K562 treated with DMSO at 1 percent for 12 hours (cell line): Measurements from ENCODE around the gene XRCC1. TPM values are rescaled to one million over a fixed set of nuclear protein-coding genes. Genes with fewer than 3 reads are reported as not detected.

Experiments
- total RNA-seq: library from RNA; unstranded; fragments of 300-600 nt; gene quantifications from 2 replicates; pipeline ENCODE4 v1.2.3, GENCODE V29; 2022; ENCODE audit not compliant: insufficient read depth

Gene XRCC1, protein sequence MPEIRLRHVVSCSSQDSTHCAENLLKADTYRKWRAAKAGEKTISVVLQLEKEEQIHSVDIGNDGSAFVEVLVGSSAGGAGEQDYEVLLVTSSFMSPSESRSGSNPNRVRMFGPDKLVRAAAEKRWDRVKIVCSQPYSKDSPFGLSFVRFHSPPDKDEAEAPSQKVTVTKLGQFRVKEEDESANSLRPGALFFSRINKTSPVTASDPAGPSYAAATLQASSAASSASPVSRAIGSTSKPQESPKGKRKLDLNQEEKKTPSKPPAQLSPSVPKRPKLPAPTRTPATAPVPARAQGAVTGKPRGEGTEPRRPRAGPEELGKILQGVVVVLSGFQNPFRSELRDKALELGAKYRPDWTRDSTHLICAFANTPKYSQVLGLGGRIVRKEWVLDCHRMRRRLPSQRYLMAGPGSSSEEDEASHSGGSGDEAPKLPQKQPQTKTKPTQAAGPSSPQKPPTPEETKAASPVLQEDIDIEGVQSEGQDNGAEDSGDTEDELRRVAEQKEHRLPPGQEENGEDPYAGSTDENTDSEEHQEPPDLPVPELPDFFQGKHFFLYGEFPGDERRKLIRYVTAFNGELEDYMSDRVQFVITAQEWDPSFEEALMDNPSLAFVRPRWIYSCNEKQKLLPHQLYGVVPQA
- total RNA-seq: 33.6 and 58.9 TPM in 2 replicates

DNA sequence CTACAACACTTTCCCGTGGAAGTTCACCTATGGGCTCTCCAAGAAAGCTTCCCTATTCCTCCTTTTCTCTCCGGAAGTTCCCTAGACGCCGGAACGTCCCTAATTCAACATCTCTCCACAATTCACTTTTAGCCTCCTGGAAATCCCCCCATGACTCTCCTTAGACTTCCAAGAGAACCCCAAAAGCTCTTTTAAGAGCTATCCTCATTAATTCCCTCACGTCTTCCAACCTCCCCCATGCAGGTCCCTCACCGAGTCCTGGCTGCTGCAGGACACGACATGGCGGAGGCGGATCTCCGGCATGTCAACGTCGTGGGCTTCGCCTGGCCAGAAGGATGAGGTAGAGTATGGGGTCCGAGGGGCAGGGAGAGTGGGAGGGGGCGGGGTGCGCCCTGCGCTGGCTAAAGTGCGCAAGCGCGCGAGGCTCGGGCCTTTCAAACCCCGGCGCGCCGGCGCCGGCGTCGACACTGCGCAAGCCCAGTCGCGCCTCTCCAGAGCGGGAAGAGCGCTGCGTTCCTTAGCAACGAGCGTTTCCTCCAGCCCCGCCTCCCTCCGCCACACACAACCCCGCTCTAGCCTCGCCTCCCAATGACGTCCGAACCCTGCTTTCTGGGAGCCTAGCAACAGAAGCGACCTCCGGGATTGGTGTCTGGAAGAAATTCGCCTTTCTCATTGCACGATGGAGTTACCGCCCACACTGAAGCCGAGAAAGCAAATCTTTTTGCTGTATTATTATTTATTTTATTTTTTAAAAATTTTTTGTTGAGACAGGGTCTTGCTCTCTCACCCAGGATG lies at the start of gene XRCC1, which contains the start of gene PINLYP:
TSS of gene XRCC1 (minus strand) at position 372 of the 795 bp plus-strand sequence. CDS start at position 303, 69 bp downstream.
TSS of gene PINLYP (plus strand) at position 646 of the 795 bp plus-strand sequence. CDS start 1,391 bp downstream, outside the sequence.

DNA sequence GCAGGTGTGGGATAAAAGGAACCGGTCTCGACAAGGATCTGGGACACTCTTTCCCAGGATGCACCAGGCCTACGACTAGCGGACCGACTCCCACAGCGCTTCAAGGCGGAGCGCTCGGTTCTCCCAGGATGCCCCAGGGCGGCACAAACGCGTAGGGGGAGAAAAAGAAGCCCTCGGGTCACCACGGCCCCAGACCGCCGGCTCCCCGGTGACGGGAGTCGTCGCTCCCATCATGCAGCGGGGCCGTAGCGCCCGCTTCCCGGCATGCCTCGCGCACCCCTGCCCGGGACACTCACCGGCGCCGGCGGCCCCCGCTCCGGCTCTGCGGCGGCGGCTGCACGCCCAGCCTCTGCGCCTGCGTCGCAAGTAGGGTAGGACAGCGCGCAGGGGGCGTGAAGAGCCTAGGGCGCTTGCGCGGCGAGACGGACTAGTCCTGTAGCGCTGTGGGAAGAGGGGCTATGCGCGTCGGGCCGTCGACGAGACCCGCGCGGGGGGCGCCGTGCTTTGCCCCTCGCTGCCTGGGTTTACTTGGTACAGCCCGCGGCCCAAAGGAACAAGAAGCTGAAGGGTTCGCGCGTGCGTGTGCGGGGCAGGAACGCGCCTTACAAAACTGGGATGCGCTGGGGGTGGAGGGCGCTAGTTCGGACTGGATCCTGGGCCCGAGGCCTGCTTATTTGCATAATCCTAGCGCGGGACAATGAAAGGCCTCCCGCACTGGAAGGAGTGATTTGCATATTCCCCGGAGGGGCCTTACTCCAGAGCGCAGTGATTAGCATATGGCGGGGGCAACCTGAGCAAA lies 44.1 kb upstream of the XRCC1 start, which contains the start of gene ZNF428:
TSS of gene ZNF428 (minus strand) at position 368 of the 799 bp plus-strand sequence. CDS start 5,325 bp downstream, outside the sequence.

DNA sequence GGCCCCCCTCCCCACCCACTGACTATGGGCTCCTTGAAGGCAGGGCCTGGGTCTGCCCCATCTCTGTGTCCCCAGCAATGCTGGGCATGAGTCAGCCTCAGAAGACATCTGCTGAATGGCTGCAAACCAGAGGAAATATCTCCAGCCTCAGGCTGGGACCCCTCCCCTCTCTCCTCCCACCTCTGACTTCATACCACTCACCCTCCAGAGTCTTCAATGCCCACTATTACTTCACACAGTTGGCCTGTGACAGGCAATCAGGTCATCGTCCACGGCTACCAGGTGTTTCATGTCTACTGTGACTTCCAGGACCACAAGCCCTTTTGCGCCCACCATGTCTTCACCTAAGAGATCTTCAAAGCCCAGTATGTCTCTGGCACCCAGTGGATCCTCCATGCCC lies 36.5 kb upstream of the XRCC1 start, which contains the start of gene SRRM5:
TSS of gene SRRM5 (plus strand) at position 301 of the 400 bp plus-strand sequence. CDS start at position 335, 34 bp downstream.

DNA sequence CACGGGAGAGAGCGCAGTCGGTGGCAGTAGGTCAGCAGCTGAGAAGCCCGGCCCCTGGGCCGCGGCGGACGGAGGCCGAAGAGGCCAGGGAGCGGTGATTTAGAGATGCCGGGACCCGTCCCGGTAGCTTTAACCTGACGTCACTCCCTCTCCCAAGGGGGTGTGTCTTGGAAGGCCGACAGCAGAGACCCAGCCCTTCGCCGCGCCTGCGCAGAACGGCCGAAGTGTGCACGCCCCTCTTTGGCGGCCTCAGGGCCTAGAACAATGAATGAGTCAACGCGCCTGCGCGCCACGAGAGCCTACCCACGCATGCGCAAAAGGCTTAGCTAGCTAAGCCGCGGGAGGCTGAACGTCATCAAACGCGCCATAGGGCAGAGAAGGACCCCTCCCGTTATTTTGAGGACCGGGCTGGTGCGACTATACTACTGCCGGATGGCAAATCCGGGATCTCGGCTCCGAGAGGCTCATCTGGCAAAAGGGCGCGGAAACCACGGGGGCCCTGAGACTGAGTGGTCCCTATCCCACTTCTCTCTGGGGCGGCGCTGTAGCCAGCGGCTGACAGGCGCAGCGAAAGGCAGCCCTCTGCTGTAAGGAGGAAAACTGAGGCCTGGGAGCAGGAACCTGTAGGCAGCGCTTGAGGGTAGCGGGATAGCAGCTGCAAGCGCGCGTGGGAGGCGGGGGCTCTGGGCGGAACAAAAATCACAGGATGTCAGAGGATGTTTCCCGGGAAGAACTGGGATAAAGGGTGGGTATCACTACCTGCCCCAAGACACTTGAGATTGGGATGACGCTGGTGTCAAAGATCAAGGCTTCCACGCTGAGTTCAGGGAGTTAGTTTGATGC lies 20.9 kb upstream of the XRCC1 start, which contains the start of the genes IRGQ and ZNF576:
TSS of gene IRGQ (minus strand) at position 136 of the 843 bp plus-strand sequence. CDS start 796 bp downstream, outside the sequence.
TSS of gene ZNF576 (plus strand) at position 597 of the 843 bp plus-strand sequence. CDS start 514 bp downstream, outside the sequence.

DNA sequence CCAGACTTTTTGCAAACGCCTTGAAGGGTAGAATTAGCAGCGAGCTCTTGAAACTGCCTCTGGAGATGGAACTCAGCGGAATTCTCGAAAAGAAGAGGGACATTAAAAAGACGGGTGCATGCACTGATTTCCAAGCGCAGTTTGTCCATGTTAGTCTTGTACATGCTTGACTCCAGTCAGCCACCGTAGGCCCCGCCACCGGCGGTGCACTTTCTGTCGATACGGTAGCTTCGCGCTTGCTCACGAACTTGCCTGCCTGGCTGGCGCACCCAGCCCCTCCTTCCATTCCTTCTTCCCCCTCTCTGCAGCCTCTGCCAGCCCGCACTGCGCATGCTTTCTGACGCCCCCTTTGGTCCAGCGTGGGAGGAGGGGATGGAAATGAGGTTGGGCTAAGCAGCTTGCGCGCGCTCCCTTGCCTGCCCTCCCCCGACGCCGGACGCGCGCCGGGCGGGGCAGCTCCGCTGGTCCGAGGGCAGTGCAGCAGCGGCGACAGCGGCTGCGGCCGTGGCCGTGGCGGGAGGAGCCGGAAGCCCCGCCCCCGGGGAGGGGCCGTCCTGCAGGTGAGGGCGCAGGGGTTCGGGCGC lies 42.3 kb downstream of the XRCC1 start, which contains the start of gene ZNF575:
TSS of gene ZNF575 (plus strand) at position 227 of the 584 bp plus-strand sequence. CDS start 1,235 bp downstream, outside the sequence.

DNA sequence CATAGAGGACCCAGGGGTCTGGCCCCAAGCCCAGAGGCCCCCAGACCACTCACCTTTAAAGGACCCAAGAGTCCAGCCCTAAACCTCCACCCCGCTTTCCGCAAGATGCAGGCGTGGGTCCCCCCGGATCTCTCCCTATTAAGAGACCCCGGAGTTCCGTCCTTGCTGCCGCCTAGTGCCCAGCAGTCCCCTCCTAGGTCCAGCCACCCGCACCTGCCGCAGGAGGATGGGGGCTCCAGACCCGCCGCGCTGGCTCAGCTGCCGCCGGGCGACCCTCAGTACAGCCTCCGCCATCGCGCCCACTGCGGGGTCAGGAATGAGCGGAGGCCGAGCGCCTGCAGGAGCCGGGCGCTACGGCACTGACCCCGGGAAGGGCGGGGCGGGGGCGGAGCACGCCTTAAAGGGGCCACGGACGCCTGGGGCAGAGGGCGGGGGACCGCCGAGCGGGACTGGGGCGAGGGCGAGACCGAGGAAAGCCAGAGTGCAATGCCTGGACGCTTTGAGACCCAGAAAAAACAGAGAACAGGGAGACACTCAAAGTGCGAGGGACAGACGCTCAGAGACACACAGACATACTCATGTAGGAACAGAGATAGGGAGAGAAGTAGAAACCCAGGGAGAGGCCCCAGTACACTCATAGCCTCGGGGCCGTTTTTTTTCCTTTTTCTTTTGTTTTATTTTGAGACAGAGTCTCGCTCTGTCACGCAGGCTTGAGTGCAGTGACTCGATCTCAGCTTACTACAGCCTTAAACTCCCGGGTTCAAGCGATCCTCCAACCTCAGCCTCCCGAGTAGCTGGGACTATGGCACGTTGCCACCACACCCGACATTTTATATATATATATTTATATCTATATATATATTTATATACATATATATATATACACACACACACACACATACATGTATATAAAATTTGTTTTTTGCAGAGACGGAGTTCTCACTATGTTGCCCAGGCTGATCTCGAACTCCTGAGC lies 48.2 kb downstream of the XRCC1 start, which contains the start of gene ETHE1:
TSS of gene ETHE1 (minus strand) at position 318 of the 976 bp plus-strand sequence. CDS start at position 294, 24 bp downstream.

DNA sequence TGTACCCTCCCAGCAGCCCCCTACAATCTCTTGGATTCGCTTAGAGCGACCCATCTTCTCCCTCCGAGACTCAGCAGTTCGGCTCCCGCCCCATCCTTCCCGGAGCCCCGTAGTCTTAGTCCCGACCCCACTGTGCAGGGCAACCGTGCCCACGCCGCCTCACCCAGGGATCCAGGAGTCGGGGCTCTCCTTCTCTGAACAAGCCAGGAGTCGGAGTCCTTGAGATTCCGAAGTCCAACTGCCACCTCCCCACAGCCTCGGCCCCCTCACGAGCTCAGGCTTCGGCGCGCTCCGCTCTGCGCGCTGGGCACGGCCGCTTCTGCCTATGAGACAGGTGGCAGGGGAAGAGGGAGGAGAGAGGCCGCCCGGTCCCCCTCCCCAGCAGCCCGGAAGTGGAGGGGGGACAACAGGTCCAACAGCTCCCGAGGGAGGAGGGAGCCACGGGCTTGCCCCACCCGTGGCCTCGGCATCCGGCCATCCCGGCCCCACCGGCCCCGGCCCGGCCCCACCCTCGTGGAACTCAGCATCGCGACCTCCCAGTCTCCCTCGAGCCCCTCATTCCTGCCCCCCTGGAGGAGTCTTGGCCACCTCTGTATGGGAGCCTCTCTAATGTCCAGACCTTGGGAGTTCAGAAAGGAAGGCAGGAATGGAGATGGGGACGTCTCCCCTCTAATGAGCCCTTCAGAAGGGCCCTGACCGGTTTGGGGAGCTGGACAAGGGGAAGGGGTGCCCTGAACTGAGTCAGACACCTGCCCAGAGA lies 70.7 kb downstream of the XRCC1 start, which contains the start of gene PHLDB3:
TSS of gene PHLDB3 (minus strand) at position 321 of the 760 bp plus-strand sequence. CDS start 628 bp downstream, outside the sequence.

Other genes with a start within 250 kb of the XRCC1 start
- not detected in 2 replicates for gene CD177, start 221.8 kb downstream of the XRCC1 start, total RNA-seq
- gene TEX101, start 160.6 kb downstream of the XRCC1 start, total RNA-seq: 1.0 and 1.7 TPM in 2 replicates
- 0.86 and 1.5 TPM in 2 replicates for gene LYPD3, start 109.9 kb downstream of the XRCC1 start, total RNA-seq
- 15.2 and 18.9 TPM in 2 replicates for gene PHLDB3, start 70.8 kb downstream of the XRCC1 start, total RNA-seq
- 25.9 and 37.1 TPM in 2 replicates for gene ETHE1, start 48.3 kb downstream of the XRCC1 start, total RNA-seq
- gene ZNF575, start 42.3 kb downstream of the XRCC1 start, total RNA-seq: 1.9 TPM in 1 of 2 replicates, not detected in the other
- 2.2 and 4.5 TPM in 2 replicates for gene PINLYP, start 274 bp upstream of the XRCC1 start, total RNA-seq
- 3.6 and 7.0 TPM in 2 replicates for gene IRGQ, start 20.6 kb upstream of the XRCC1 start, total RNA-seq
- 11.0 and 15.2 TPM in 2 replicates for gene ZNF576, start 21.1 kb upstream of the XRCC1 start, total RNA-seq
- 0.57 and 1.8 TPM in 2 replicates for gene SRRM5, start 36.6 kb upstream of the XRCC1 start, total RNA-seq
- gene ZNF428, start 44.1 kb upstream of the XRCC1 start, total RNA-seq: 61.7 and 81.6 TPM in 2 replicates
- gene CADM4, start 64.3 kb upstream of the XRCC1 start, total RNA-seq: 3.4 and 5.0 TPM in 2 replicates
- gene PLAUR, start 94.6 kb upstream of the XRCC1 start, total RNA-seq: 22.5 and 28.7 TPM in 2 replicates
- not detected in 2 replicates for gene IRGC, start 140.5 kb upstream of the XRCC1 start, total RNA-seq
- 24.8 and 38.4 TPM in 2 replicates for gene SMG9, start 179.4 kb upstream of the XRCC1 start, total RNA-seq
- gene KCNN4, start 205.4 kb upstream of the XRCC1 start, total RNA-seq: 8.2 and 11.0 TPM in 2 replicates
- gene LYPD5, start 226.9 kb upstream of the XRCC1 start, total RNA-seq: 1.4 TPM in 1 of 2 replicates, not detected in the other